ENCODE measurements around the gene TTLL5.
A peak's percentile ranks its signal among the peaks of the same experiment; 100 is the strongest.

TTLL5 gene

DNA sequence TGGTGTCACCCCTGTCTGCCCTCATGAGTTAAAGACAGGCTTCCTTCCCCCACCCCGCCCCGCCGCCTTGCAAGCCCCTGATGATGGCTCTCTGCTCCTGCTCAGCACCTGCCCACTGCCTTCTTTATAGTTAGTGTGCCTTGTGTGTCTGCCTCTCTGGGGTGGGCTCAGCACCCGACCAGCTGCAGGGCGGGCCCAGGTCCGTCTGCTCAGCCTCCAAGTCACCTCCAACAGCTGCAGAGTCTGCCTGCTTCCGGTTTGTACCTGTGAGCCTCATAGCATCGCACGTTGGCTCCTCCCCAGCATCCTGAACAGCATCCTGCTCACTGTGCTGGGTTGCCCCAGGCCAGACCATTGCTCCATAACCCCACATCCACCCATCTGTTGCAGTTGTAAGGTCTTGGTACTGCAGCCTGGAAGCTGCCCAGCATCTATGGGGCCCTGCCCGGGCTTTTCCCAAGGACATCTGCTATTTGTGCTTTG is 317.2 kb downstream of the TTLL5 start:
- TF ChIP-seq, protein P1, sequence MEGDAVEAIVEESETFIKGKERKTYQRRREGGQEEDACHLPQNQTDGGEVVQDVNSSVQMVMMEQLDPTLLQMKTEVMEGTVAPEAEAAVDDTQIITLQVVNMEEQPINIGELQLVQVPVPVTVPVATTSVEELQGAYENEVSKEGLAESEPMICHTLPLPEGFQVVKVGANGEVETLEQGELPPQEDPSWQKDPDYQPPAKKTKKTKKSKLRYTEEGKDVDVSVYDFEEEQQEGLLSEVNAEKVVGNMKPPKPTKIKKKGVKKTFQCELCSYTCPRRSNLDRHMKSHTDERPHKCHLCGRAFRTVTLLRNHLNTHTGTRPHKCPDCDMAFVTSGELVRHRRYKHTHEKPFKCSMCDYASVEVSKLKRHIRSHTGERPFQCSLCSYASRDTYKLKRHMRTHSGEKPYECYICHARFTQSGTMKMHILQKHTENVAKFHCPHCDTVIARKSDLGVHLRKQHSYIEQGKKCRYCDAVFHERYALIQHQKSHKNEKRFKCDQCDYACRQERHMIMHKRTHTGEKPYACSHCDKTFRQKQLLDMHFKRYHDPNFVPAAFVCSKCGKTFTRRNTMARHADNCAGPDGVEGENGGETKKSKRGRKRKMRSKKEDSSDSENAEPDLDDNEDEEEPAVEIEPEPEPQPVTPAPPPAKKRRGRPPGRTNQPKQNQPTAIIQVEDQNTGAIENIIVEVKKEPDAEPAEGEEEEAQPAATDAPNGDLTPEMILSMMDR (IDR thresholded peaks at IDR 0.05; ENCODE audit: insufficient read depth, low read length, poor library complexity, severe bottlenecking): no peak
- TF ChIP-seq EZH2phosphoT487 (conservative IDR thresholded peaks at IDR 0.05; ENCODE audit: low read length): no peak
- Histone ChIP-seq H3F3A (ENCODE audit: insufficient read depth) (no peaks in the 10 kb centered on the region), H3K27me3 (ENCODE audit: low read length) (no peaks in the 10 kb centered on the region), H3K9ac (ENCODE audit: low read length) (no peak overlapping the region), H3K27ac (ENCODE audit: low read depth, low read length) (no peak overlapping the region), H2AFZ (ENCODE audit: low read depth, low read length, severe bottlenecking) (no peak overlapping the region), H3K9me2 (replicated peaks; ENCODE audit: insufficient read depth, low read length) (no peaks in the 10 kb centered on the region), H3K4me2 (ENCODE audit: low read depth, low read length, poor library complexity, severe bottlenecking) (no peak overlapping the region), H3K9me3 (ENCODE audit: insufficient read depth, low read length) (no peaks in the 10 kb centered on the region), H3K4me3 (ENCODE audit: insufficient read depth, low read length, poor library complexity, severe bottlenecking) (no peak overlapping the region), H3K36me3 (ENCODE audit: low read length) (no peaks in the 10 kb centered on the region), H4K20me1 (ENCODE audit: low read depth, low read length) (no peaks in the 10 kb centered on the region), H3K79me2 (ENCODE audit: insufficient read depth, low read length) (no peaks in the 10 kb centered on the region)

DNA sequence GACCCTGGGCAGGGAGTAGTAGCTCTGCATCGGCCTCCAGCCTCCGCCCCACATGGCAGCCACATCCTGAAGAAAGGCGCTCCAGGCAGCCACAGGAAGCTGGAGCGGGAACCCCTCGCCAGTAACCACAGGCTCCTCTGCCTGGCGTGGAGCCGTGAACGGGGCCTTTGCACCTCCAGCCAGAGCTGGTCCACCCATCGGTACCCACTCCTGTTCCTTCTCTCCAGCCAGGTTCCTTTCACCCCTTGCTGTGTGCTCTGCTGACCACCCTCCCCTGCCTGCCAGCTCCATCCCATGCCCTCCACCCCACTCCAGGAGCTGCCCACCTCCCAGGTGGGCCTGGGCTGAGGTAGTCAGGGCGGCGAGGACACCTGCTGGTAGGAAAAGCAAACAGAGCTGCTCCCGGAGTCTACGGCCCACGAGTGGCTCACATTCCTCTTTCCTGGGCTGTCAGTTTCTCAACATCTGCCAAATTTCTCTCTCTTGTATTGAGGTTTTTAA is 318.1 kb downstream of the TTLL5 start:
- no peaks in the 10 kb centered on the region for H4K20me1 ChIP-seq (ENCODE audit: low read depth, low read length)
- H3K9me3 ChIP-seq (ENCODE audit: insufficient read depth, low read length): no peaks in the 10 kb centered on the region
- H3F3A ChIP-seq (ENCODE audit: insufficient read depth): no peaks in the 10 kb centered on the region
- no peak for TF ChIP-seq EZH2phosphoT487 (conservative IDR thresholded peaks at IDR 0.05; ENCODE audit: low read length)
- TF ChIP-seq, protein P1 (IDR thresholded peaks at IDR 0.05; ENCODE audit: insufficient read depth, low read length, poor library complexity, severe bottlenecking): peak; percentile 24
- H3K4me2 ChIP-seq (ENCODE audit: low read depth, low read length, poor library complexity, severe bottlenecking): no peak overlapping the region
- H3K4me3 ChIP-seq (ENCODE audit: insufficient read depth, low read length, poor library complexity, severe bottlenecking): no peak overlapping the region
- H2AFZ ChIP-seq (ENCODE audit: low read depth, low read length, severe bottlenecking): no peak overlapping the region
- H3K27me3 ChIP-seq (ENCODE audit: low read length): no peaks in the 10 kb centered on the region
- H3K36me3 ChIP-seq (ENCODE audit: low read length): no peaks in the 10 kb centered on the region
- H3K9me2 ChIP-seq (replicated peaks; ENCODE audit: insufficient read depth, low read length): no peaks in the 10 kb centered on the region
- no peak overlapping the region for H3K27ac ChIP-seq (ENCODE audit: low read depth, low read length)
- H3K9ac ChIP-seq (ENCODE audit: low read length): no peak overlapping the region
- H3K79me2 ChIP-seq (ENCODE audit: insufficient read depth, low read length): no peaks in the 10 kb centered on the region

DNA sequence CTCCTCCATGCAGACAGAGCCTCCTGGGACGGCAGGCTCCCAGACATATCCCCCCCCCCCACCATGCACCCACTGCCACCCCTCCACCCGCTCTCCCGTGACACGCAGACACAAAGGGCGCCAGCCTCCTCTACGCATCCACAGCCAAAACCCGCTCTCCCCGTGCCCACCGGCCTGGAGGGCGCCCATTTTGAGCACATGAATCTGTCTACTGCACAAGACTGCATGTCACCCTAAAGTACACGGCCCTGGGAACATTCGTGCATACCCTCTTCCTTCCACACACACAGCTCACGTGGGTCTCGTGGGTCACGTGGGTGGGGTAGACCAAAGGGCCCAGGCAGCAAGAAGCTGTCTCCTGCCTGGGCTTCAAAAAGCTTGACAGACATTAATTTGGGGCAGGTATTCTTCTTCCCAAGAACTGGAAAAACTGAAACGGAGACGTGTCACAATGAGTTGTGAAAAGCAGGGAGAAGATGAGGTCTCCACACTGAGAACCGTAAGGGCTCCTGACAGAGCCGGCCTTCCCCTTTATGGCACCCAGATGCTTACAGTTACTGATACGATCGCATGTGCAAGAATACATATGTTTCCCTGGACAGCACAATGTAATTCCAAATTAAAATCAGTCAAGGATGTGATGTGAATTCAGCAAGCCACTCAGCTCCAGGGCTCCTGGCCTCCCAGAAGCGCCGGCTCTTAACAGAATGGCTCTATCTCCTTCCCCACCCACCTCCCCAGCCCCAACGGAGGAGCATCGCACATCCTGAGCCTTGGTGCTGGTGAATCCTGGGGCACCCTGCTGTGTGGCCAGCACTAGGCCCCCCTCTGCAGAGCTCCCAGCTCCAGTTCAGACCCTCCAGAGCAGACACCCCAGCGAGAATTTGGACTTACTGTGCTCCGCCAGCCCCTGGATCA is 318.9 kb downstream of the TTLL5 start:
- Histone ChIP-seq H3K27ac (ENCODE audit: low read depth, low read length) (no peak overlapping the region), H3K4me2 (ENCODE audit: low read depth, low read length, poor library complexity, severe bottlenecking) (no peak overlapping the region), H3K9me3 (ENCODE audit: insufficient read depth, low read length) (no peaks in the 10 kb centered on the region), H3F3A (ENCODE audit: insufficient read depth) (no peaks in the 10 kb centered on the region), H3K27me3 (ENCODE audit: low read length) (no peaks in the 10 kb centered on the region), H4K20me1 (ENCODE audit: low read depth, low read length) (no peaks in the 10 kb centered on the region), H3K9me2 (replicated peaks; ENCODE audit: insufficient read depth, low read length) (no peaks in the 10 kb centered on the region), H3K9ac (ENCODE audit: low read length) (no peak overlapping the region), H3K4me3 (ENCODE audit: insufficient read depth, low read length, poor library complexity, severe bottlenecking) (no peak overlapping the region), H3K79me2 (ENCODE audit: insufficient read depth, low read length) (no peaks in the 10 kb centered on the region), H3K36me3 (ENCODE audit: low read length) (no peaks in the 10 kb centered on the region), H2AFZ (ENCODE audit: low read depth, low read length, severe bottlenecking) (no peak overlapping the region)
- TF ChIP-seq, protein P1 (IDR thresholded peaks at IDR 0.05; ENCODE audit: insufficient read depth, low read length, poor library complexity, severe bottlenecking): no peak
- TF ChIP-seq EZH2phosphoT487 (conservative IDR thresholded peaks at IDR 0.05; ENCODE audit: low read length): no peak

Data from SU-DHL-6 (cell line).